Subcutaneous adipose tissue (tissue), 4 donors: ENCODE measurements around the gene LZTS3. TPM values are rescaled to one million over a fixed set of nuclear protein-coding genes. Genes with fewer than 3 reads are reported as not detected.

ENCODE experiments used
- total RNA-seq, 4 donors: library from RNA; depleted of rRNA; stranded (reverse); fragments of >200 nt; gene quantifications; one replicate each; pipeline ENCODE4 v1.1.0, GENCODE V29; 2016
- TF ChIP-seq, protein P1 (sequence below): fragments of 450-650 bp; IDR thresholded peaks from one replicate; pipeline ENCODE4 v1.5.1; 2016; ENCODE audit warnings: low read depth, mild to moderate bottlenecking, control low read depth, antibody characterized with exemption, moderate library complexity

Gene LZTS3
- total RNA-seq, 4 donors from 2014 or later: 2.8 to 7.9 (median 5.2) TPM

DNA sequence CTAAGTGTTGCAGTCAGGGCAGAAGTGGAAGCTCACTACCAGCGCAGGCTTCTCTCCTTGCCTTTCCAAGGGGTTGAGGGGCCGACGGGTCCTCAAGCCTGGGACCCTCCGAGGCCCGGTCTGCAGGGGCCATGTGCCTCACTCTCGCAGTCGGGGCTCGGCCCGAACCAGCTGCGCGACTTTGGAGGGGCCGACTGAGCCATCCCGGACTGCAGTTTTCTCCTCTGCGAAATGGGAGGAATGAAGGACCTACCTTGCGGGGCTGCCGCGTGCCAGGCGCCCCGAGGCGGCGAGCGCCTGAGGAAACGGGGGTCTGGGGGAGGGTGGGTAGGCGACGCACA, 5.6 kb downstream of the LZTS3 start:
- TF ChIP-seq, protein P1, sequence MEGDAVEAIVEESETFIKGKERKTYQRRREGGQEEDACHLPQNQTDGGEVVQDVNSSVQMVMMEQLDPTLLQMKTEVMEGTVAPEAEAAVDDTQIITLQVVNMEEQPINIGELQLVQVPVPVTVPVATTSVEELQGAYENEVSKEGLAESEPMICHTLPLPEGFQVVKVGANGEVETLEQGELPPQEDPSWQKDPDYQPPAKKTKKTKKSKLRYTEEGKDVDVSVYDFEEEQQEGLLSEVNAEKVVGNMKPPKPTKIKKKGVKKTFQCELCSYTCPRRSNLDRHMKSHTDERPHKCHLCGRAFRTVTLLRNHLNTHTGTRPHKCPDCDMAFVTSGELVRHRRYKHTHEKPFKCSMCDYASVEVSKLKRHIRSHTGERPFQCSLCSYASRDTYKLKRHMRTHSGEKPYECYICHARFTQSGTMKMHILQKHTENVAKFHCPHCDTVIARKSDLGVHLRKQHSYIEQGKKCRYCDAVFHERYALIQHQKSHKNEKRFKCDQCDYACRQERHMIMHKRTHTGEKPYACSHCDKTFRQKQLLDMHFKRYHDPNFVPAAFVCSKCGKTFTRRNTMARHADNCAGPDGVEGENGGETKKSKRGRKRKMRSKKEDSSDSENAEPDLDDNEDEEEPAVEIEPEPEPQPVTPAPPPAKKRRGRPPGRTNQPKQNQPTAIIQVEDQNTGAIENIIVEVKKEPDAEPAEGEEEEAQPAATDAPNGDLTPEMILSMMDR: no peak

DNA sequence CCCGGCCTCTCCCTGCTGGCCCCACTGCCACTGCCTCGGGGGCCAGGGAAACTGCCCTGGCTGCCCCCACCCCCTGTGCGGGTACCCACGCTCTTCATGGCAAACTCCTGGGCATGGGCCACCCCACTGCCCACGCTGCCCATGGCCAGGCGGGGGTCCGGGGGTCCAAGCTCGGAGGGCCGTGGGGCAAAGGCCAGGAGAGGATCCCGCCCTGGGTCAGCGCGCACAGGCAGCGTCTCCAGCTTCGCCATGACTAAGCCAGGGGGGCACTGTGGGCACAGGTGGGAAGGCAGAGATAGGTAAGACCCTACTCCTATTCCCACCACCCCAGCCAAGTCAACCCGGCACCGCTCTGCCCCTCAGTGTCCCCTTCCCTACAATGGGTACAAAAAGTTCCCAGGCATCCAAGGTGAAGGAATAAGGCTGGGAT, 6.4 kb downstream of the LZTS3 start:
- TF ChIP-seq, protein P1: no peak

DNA sequence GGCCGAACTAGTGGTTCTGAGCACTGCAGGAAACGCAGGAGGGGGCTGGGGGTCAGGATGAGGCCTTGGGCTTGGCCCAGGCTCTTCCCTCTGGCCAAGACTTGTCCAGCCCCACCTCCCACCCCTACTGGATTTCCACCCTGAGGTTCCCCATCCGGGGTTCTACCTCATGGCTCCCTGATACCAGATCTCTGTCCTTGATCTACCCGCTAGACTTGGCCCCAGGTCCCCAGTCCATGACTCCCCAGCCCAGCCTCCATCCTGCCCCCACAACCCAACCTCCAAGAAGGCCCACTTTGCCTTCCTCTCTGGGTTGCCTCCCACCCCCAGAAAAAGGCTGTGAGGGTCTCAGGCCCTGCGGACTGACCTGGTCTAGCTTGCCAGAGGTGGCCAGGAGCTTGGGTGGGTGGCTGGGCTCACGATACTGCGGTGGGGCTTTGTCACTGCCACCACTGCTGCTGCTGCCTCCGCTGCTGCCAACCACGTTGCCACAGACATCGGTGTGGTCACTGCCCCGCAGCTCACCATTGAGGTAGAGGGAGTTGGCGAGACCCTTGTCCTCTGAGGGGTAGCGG, 6.9 kb downstream of the LZTS3 start:
- TF ChIP-seq, protein P1: no peak

DNA sequence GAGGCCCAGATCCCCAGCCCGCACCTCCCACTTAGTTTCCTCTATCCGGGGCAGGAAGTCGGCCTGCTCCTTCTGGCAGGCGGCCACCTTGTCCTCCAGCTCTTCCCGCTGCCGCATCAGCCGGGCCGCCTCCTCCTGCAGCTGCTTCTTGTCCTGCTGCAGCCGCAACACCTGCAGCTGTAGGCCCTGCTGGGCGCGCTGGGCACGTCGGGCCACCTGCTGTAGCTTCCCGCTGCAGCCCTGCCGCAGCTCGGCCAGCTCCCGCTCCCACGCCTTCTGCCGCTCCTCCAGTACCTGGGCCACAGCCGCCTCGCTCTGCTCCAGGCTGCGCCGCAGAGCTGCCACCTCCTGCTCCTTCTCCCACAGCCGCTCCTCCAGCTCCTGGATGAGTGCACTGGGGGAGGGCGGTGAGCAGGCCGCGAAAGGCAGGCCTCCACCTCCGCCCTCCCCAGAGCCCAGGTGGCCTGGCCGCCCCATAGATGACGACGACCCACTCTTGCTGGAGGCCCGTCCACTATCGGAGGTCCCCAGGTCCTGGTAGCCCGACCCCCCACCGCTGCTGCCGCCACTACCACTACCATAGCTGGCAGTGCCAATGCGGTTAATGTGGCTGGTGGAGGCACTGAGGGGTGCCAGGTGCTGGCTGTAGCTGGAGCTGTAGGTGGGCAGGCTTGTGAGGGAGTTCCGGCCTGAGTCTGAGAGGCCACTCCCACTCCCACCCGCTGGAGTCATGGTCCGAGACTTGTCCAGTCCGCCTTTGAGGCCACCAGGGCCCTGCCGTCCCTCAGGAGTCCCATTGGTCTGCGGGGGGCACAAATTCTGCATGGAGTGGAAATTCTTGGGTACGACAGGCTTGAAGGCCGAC, 7.6 kb downstream of the LZTS3 start:
- TF ChIP-seq, protein P1: no peak

DNA sequence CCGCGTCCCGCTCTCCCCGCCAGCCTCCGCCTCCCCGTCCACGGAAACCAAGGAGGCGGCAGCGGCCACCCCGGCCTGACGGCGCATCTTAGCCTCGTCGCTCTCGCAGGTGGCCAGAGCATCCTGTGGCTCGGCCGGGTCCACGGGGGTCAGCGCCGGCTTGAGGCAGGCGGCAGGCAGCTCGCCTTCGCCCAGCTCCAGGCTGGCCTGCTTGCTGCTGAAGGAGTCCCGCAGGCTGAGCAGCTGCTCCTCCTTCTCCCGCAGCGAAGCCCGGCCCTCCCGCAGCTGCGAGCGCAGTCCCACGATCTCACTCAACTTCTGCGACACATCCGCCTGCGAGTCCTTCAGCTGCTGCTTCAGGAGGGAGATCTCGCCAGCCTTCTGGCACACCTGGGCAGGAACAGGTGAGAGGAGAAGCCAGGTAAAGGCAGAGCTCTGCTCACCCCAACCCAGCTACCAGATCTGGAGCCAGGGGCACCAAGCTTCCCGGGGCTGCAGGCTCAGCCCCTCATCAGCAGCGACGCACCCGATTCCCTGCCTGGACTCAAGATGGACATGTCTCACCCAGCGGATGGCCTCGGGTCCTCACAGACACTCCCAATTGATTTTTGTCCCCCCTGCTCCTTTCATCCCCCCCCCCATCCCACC, 8.5 kb downstream of the LZTS3 start:
- TF ChIP-seq, protein P1: no peak

DNA sequence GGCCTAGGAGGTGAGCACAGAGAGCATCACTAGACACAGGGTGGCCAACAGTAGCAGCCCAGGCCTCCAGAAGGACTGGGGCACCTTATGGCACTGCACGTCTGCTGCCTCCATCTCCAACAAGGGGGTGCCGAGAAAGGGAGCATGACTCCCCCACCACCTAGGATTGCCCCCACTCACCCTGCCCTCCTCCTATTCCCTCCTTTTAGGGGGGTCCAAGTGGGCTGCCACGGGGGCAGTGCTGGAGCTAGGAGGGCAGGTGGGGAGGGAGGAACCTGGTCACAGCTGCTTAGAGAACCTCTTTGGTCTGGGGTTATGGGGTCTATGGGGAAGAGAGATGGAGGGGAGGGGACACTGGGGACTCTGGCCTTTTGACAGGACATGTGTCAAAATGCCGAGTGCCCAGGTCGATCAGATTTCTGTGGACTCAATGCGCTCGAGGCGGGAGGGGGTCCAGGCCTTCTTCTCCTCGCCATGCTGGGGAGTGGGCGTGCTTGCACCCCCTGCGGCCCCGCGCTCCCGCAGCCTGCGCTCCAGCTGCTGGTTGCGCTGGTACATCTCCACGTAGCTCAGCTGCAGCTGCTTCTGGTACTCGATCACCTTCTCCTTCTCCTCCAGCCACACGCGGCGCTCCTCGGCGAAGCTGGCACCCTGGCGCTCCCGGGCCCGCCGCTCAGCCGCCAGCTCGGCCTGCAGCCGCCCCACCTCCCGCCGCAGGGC, 9.1 kb downstream of the LZTS3 start:
- TF ChIP-seq, protein P1: no peak
